Lower lobe of right lung (tissue), 2 donors: ENCODE measurements around the gene INTS1. TPM values are rescaled to one million over a fixed set of nuclear protein-coding genes. Genes with fewer than 3 reads are reported as not detected.
A peak's percentile ranks its signal among the peaks of the same experiment; 100 is the strongest.

ENCODE experiments used
- ATAC-seq, 2 donors: fragments of 200-7000 bp; cut with Tn5 transposase; one replicate each; pipeline ENCODE4 v1.9.1; 2020 to 2022; ENCODE audit warnings: mild to moderate bottlenecking in 2 of 2, moderate library complexity in 2 of 2
- DNase-seq: peaks from one replicate; pipeline ENCODE4 v3.0.0-alpha.2; 2020
- H3K27ac ChIP-seq: fragments of 200-600 bp; one replicate; pipeline ENCODE4 v1.8.0; 2022
- H3K27me3 ChIP-seq: fragments of 200-600 bp; one replicate; pipeline ENCODE4 v1.8.0; 2022; ENCODE audit warnings: low read depth
- H3K36me3 ChIP-seq: fragments of 200-600 bp; one replicate; pipeline ENCODE4 v1.8.0; 2022; ENCODE audit warnings: mild to moderate bottlenecking
- H3K4me1 ChIP-seq: fragments of 200-600 bp; one replicate; pipeline ENCODE4 v1.8.0; 2022
- H3K4me3 ChIP-seq: fragments of 200-600 bp; one replicate; pipeline ENCODE4 v1.8.0; 2022; ENCODE audit warnings: mild to moderate bottlenecking
- H3K9me3 ChIP-seq: fragments of 200-600 bp; one replicate; pipeline ENCODE4 v1.8.0; 2022
- intact Hi-C: fragments of 100-400 bp; cut with DNase I; formaldehyde crosslinking; loops from one replicate; pipeline ENCODE4 v1.11.0; 2022
- total RNA-seq: library from RNA; stranded (reverse); fragmentation: NEBNext Ultra II Directional; extraction: Animal tissue kit (Norgen Biotek cat#: 25700); gene quantifications from one replicate; pipeline ENCODE4 v1.2.1, GENCODE V29; 2021
- TF ChIP-seq, protein P1 (sequence below): fragments of 200-600 bp; IDR thresholded peaks from one replicate; pipeline ENCODE4 v1.8.0; 2022; ENCODE audit warnings: antibody characterized with exemption, mild to moderate bottlenecking
- donor health status: DM: no; HTN: yes; CAD: no; lungs with severe emphysema.

Gene INTS1
- total RNA-seq, 1 donor from 2014 or later = 50.8 TPM

- Histone ChIP-seq H3K27ac (no peak overlapping the region), H3K36me3 (peaks cover 47% of the 10 kb centered on the region), H3K4me3 (no peak overlapping the region), H3K27me3 (no peaks in the 10 kb centered on the region), H3K9me3 (no peaks in the 10 kb centered on the region), H3K4me1 (peaks cover 15% of the 10 kb centered on the region)
- intact Hi-C loops = no loop called here
- ATAC-seq (no peak), DNase-seq (no peak)
- TF ChIP-seq, protein P1, sequence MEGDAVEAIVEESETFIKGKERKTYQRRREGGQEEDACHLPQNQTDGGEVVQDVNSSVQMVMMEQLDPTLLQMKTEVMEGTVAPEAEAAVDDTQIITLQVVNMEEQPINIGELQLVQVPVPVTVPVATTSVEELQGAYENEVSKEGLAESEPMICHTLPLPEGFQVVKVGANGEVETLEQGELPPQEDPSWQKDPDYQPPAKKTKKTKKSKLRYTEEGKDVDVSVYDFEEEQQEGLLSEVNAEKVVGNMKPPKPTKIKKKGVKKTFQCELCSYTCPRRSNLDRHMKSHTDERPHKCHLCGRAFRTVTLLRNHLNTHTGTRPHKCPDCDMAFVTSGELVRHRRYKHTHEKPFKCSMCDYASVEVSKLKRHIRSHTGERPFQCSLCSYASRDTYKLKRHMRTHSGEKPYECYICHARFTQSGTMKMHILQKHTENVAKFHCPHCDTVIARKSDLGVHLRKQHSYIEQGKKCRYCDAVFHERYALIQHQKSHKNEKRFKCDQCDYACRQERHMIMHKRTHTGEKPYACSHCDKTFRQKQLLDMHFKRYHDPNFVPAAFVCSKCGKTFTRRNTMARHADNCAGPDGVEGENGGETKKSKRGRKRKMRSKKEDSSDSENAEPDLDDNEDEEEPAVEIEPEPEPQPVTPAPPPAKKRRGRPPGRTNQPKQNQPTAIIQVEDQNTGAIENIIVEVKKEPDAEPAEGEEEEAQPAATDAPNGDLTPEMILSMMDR = no peak
These were observed 35.4 kb downstream of the INTS1 start for GRCh38 chr7:1468643-1469298.

DNA sequence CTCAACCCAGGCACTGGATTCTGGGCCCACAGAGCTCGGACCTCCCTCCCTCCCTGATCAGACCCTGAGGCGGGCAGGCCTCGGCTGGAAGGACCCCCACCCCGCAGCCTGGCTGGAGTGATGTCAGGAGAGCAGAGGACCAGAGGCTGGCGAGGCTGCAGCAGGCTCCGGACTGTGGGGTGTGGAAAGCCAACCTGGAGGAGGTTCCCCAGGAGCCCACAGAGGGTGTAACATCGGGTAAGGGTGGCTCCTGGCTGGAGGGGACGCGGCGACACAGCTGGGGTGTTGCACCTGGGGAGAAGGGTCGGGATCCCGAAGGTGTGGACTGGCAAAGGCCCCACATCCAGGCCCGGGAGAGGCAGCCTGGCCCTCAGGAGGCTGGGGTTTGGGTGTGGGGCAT, 36.0 kb downstream of the INTS1 start:
- H3K27me3 ChIP-seq = no peaks in the 10 kb centered on the region
- intact Hi-C loops = no loop called here
- H3K27ac ChIP-seq = no peak overlapping the region
- DNase-seq = no peak
- TF ChIP-seq, protein P1 = no peak
- no peaks in the 10 kb centered on the region for H3K9me3 ChIP-seq
- no peak overlapping the region for H3K4me3 ChIP-seq
- no peak for ATAC-seq
- peaks cover 41% of the 10 kb centered on the region for H3K36me3 ChIP-seq
- H3K4me1 ChIP-seq = peaks cover 14% of the 10 kb centered on the region

GRCh38 chr7:1466524-1467271, 37.5 kb downstream of the INTS1 start:
- Histone ChIP-seq H3K9me3 (no peaks in the 10 kb centered on the region), H3K4me1 (peaks cover 25% of the 10 kb centered on the region), H3K27ac (peak overlapping the region; percentile 81), H3K27me3 (no peaks in the 10 kb centered on the region), H3K4me3 (no peak overlapping the region), H3K36me3 (peaks cover 26% of the 10 kb centered on the region)
- peak; percentile 78 for DNase-seq
- TF ChIP-seq, protein P1 = no peak
- intact Hi-C loops = no loop called here
- peak; percentile 67 to 77 for ATAC-seq

GRCh38 chr7:1464694-1465093, 39.5 kb downstream of the INTS1 start:
- H3K36me3 ChIP-seq = peaks cover 6% of the 10 kb centered on the region
- ATAC-seq (no peak), DNase-seq (no peak)
- H3K4me3 ChIP-seq = no peak overlapping the region
- TF ChIP-seq, protein P1 = no peak
- peaks cover 43% of the 10 kb centered on the region for H3K4me1 ChIP-seq
- intact Hi-C loops = no loop called here
- no peak overlapping the region for H3K27ac ChIP-seq
- no peaks in the 10 kb centered on the region for H3K27me3 ChIP-seq
- H3K9me3 ChIP-seq = no peaks in the 10 kb centered on the region

GRCh38 chr7:1463676-1464223, 40.4 kb downstream of the INTS1 start:
- ATAC-seq (no peak), DNase-seq (no peak)
- intact Hi-C loops = no loop called here
- H3K36me3 ChIP-seq = no peaks in the 10 kb centered on the region
- no peak overlapping the region for H3K4me3 ChIP-seq
- peaks cover 45% of the 10 kb centered on the region for H3K4me1 ChIP-seq
- H3K27ac ChIP-seq = no peak overlapping the region
- H3K27me3 ChIP-seq = no peaks in the 10 kb centered on the region
- TF ChIP-seq, protein P1 = no peak
- H3K9me3 ChIP-seq = no peaks in the 10 kb centered on the region
